ENCODE results near the gene ZMYM3.

ZMYM3 gene

DNA sequence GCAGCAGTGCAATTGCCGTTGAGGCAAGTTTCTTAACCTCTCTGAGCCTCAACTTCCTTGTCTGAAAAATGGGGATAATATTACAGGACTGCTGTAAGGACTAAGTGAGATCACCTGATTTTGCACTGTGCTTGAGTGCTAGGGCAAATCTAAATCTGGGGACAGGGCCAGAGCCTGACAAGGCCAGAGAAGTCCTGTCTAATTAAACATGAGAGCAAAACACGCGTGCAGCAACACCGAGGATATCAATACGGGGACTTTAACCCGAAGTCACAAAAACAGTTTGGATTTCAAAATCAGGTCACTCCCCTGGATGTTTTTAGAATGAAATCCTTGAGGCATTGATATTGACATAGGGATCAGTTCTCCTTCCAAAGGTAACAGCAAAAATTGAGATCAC, 36.6 kb downstream of the ZMYM3 start:
- no peaks in the 10 kb centered on the region for H3K79me2 ChIP-seq (ENCODE audit: insufficient read depth, low read depth)
- TF ChIP-seq, protein P1, sequence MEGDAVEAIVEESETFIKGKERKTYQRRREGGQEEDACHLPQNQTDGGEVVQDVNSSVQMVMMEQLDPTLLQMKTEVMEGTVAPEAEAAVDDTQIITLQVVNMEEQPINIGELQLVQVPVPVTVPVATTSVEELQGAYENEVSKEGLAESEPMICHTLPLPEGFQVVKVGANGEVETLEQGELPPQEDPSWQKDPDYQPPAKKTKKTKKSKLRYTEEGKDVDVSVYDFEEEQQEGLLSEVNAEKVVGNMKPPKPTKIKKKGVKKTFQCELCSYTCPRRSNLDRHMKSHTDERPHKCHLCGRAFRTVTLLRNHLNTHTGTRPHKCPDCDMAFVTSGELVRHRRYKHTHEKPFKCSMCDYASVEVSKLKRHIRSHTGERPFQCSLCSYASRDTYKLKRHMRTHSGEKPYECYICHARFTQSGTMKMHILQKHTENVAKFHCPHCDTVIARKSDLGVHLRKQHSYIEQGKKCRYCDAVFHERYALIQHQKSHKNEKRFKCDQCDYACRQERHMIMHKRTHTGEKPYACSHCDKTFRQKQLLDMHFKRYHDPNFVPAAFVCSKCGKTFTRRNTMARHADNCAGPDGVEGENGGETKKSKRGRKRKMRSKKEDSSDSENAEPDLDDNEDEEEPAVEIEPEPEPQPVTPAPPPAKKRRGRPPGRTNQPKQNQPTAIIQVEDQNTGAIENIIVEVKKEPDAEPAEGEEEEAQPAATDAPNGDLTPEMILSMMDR (conservative IDR thresholded peaks at IDR 0.05; ENCODE audit: low read depth, low read length) = no peak
- H3K36me3 ChIP-seq (ENCODE audit: insufficient read depth) = no peaks in the 10 kb centered on the region
- no peak overlapping the region for H3K4me2 ChIP-seq
- H3K4me1 ChIP-seq (ENCODE audit: low read depth, poor library complexity, severe bottlenecking) = no peaks in the 10 kb centered on the region
- no peak overlapping the region for H3K27ac ChIP-seq
- no peak overlapping the region for H3K9ac ChIP-seq
- H4K20me1 ChIP-seq (ENCODE audit: insufficient read depth) = no peaks in the 10 kb centered on the region
- H3K4me3 ChIP-seq (IDR thresholded peaks at IDR 0.05; ENCODE audit: insufficient read depth, low read depth, low read length) = no peak overlapping the region
- no peak overlapping the region for H2AFZ ChIP-seq (ENCODE audit: low read depth)
- no peaks in the 10 kb centered on the region for H3K27me3 ChIP-seq (ENCODE audit: insufficient read depth, low read depth)

- Histone ChIP-seq H3K27ac (no peak overlapping the region), H3K4me2 (no peak overlapping the region), H3K36me3 (ENCODE audit: insufficient read depth) (no peaks in the 10 kb centered on the region), H3K79me2 (ENCODE audit: insufficient read depth, low read depth) (no peaks in the 10 kb centered on the region), H3K9ac (no peak overlapping the region), H2AFZ (ENCODE audit: low read depth) (no peak overlapping the region), H3K4me1 (ENCODE audit: low read depth, poor library complexity, severe bottlenecking) (no peaks in the 10 kb centered on the region), H4K20me1 (ENCODE audit: insufficient read depth) (no peaks in the 10 kb centered on the region), H3K27me3 (ENCODE audit: insufficient read depth, low read depth) (no peaks in the 10 kb centered on the region), H3K4me3 (IDR thresholded peaks at IDR 0.05; ENCODE audit: insufficient read depth, low read depth, low read length) (no peak overlapping the region)
- TF ChIP-seq, protein P1 (conservative IDR thresholded peaks at IDR 0.05; ENCODE audit: low read depth, low read length) = no peak
Observed at GRCh38 chrX:71216485-71216884, 37.5 kb downstream of the ZMYM3 start.

DNA sequence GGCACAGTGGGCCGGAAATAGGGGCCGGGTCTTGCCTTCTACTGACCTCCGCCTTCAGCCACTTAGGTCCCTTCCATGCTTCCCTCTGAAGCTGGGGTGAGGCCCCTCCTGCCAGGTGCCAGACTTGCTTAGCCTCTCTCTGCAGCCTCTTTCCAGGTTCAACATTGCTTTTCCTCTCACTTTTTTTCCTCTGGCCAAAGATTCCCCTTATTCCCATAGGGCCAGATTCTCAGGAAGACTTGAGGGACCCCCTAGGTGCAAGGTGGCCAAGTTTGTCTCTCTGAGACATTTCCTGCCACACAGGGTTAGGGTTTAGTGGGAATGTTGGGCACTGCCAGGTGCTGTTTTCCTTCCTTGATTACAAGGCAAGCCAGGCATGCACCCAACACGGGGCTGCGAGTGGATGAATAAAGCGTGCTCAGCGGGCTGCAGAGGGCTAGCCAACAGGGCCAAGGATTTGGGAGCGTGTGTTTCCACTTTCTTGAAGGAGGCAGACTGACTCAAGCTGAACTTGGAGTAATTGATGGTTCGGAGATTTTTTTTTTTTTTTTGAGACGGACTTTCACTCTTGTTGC, 38.5 kb downstream of the ZMYM3 start:
- Histone ChIP-seq H3K4me2 (no peak overlapping the region), H3K79me2 (ENCODE audit: insufficient read depth, low read depth) (no peaks in the 10 kb centered on the region), H2AFZ (ENCODE audit: low read depth) (no peak overlapping the region), H3K9ac (no peak overlapping the region), H3K27me3 (ENCODE audit: insufficient read depth, low read depth) (no peaks in the 10 kb centered on the region), H3K36me3 (ENCODE audit: insufficient read depth) (no peaks in the 10 kb centered on the region), H3K27ac (no peak overlapping the region), H3K4me3 (IDR thresholded peaks at IDR 0.05; ENCODE audit: insufficient read depth, low read depth, low read length) (no peak overlapping the region), H4K20me1 (ENCODE audit: insufficient read depth) (no peaks in the 10 kb centered on the region), H3K4me1 (ENCODE audit: low read depth, poor library complexity, severe bottlenecking) (no peaks in the 10 kb centered on the region)
- TF ChIP-seq, protein P1 (conservative IDR thresholded peaks at IDR 0.05; ENCODE audit: low read depth, low read length) = no peak

DNA sequence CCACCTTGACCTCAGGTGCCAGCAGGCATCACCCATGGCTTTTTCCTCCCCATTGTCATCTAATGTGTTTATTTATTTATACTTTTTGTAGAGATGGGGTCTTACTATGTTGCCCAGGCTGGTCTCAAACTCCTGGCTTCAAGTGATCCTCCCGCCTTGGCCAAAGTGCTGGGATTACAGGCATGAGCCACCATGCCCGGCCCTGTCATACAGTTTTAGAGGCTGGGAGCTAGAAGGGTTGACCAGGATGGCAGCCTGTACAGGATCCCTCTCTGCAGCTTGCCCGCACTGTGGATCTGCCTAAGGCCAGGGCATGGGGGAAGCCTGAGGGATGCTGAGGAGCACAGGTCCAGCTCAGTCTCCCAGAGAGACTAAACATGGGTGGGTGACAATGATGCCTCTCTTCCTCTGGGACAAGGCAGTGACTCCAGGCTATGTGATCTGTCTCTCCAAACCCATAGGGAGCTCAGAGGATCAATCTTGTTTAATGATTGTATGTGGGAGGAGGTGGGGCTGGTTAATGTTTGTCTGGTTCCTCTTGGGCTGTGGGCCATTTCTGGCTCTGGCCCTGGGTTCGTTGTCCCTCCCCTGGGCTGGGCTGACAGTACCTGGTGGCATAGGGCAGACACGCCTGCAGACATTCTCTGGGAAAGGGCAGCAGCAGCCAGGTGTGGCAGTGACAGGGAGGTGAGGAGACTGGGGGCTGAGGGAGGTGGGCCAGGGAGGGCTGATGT, 39.2 kb downstream of the ZMYM3 start:
- Histone ChIP-seq H3K4me3 (IDR thresholded peaks at IDR 0.05; ENCODE audit: insufficient read depth, low read depth, low read length) (no peak overlapping the region), H3K36me3 (ENCODE audit: insufficient read depth) (no peaks in the 10 kb centered on the region), H2AFZ (ENCODE audit: low read depth) (no peak overlapping the region), H3K79me2 (ENCODE audit: insufficient read depth, low read depth) (no peaks in the 10 kb centered on the region), H4K20me1 (ENCODE audit: insufficient read depth) (no peaks in the 10 kb centered on the region), H3K27me3 (ENCODE audit: insufficient read depth, low read depth) (no peaks in the 10 kb centered on the region), H3K27ac (no peak overlapping the region), H3K9ac (no peak overlapping the region), H3K4me1 (ENCODE audit: low read depth, poor library complexity, severe bottlenecking) (no peaks in the 10 kb centered on the region), H3K4me2 (no peak overlapping the region)
- TF ChIP-seq, protein P1 (conservative IDR thresholded peaks at IDR 0.05; ENCODE audit: low read depth, low read length) = no peak

Measured in KMS-11 (cell line).